Dedifferentiated amniotic fluid mesenchymal stem cell (primary cell): Measurements from ENCODE around the gene POU6F2.
"Not testable (repeated sequence)": the region's sequence is repeated elsewhere in the genome, so short reads cannot be mapped to it uniquely, and the experiment has no call there.

Experiments used
- DNase-seq: peaks from one replicate; pipeline ENCODE4 v3.0.0-alpha.2; 2016; ENCODE audit errors: extremely low spot score

The POU6F2 gene

DNA sequence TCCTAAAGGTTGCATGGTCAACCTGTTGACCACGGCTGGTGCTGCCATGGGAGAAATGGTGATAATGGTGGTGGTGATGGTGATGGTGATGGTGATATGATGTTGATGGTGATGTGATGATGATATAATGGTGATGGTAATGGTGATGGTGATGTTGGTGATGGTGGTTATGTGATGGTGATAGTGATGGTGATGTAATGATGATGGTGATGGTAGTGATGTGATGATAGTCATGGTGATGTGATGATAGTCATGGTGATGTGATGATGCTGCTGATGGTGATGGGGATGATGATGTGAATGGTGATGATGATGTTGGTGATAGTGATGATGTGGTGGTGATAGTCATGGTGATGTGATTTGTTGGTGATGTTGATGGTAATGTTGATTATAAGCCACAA lies 23.9 kb downstream of the POU6F2 start:
- DNase-seq, result no peak

DNA sequence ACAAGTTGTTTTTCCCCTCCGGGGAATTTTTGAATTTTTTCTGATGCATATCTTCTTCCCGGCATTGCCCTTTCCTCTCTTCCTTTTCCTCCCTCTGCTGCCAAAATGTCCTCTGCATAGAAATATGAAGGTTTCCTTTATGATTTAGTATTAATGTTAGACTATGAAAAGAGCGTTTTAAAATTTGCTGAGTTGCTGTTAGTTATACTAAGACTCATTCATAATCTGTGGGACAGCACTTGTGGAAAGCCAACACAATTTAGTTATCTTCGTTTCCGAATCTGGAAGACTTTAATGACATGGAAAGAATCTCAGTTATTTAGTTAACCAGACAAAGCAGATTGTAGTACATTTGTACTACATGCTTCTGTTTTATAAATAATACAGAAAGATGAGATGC lies 25.0 kb downstream of the POU6F2 start:
- DNase-seq, result no peak

DNA sequence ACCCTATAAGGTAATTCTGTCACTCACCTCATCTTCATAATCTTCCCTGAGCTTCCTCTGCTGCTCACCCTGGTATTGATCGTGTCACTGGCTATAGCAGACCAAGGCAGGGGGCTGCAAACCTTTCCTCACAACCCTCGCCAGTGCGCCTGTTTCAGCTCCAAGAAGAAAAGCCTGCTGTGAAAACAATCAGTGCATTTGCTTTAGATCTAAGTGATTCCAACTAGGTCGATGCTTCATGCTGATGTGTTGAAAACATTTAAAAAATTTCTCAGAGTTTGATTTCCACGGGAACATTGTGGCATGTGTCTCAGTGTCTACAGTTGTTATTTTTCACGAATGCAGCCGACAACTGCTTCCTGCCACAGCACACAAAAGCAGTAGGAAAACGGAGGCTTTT lies 27.3 kb downstream of the POU6F2 start:
- no peak for DNase-seq

DNA sequence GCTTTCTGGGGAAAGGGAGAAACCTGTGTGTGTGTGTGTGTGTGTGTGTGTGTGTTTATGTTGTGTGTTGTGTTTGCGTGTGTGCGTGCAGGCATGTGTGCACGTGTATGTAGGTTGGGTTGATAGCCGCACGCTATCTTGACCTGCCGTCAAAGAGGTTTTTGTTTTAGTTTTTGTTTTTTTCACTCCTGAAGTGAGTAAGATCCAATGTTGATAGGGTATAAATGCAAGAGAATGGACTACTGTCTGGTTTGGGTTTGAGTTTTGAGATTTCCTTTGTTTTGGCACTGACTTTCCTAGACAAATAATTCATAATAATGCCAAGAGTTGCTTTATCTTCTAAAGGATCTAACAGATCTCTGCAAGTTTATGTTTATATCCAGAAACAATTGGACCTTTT lies 27.8 kb downstream of the POU6F2 start:
- DNase-seq, result no peak

DNA sequence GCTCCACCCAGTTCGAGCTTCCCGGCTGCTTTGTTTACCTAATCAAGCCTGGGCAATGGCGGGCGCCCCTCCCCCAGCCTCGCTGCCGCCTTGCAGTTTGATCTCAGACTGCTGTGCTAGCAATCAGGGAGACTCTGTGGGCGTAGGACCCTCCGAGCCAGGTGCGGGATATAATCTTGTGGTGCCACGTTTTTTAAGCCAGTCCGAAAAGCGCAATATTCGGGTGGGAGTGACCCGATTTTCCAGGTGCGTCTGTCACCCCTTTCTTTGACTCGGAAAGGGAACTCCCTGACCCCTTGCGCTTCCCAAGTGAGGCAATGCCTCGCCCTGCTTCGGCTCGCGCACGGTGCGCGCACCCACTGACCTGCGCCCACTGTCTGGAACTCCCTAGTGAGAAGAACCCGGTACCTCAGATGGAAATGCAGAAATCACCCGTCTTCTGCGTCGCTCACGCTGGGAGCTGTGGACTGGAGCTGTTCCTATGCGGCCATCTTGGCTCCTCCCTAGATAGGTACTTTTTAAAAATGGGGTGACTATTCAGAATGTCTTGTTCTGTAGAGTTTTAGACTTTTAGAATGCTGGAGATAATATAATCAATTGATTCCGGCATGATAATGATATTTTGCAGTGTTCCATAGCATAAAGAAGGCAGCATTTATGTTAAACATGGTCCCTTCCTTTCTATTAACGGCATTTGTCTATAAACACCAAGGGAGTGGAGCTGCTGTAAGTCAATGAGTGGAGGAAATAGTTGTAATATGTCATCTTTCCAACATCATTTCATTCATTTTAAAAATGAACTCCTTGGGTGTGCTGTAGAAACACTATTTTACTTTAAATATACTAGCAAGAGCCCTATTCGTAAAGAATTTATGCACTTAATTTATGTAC lies 35.6 kb downstream of the POU6F2 start:
- DNase-seq, result not testable (repeated sequence)

DNA sequence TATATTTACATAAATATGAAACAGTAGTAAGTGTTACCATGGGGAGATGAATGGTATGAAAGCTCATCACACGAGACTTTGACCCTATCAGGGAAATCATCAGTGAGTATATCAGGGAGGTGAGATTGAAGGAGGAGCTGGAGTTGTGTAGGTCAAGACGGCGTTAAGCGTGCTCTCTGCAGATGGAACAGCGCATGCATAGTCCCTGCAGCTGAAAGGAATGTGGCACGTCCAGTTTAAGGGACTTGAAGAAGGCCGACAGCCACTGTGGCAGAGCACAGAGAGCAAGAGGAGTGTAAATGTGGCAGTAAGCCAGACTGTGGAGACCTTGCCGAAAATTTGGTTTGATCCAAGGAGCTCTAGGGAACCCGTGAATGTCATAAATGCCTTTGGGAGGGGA lies 38.9 kb downstream of the POU6F2 start:
- no peak for DNase-seq

DNA sequence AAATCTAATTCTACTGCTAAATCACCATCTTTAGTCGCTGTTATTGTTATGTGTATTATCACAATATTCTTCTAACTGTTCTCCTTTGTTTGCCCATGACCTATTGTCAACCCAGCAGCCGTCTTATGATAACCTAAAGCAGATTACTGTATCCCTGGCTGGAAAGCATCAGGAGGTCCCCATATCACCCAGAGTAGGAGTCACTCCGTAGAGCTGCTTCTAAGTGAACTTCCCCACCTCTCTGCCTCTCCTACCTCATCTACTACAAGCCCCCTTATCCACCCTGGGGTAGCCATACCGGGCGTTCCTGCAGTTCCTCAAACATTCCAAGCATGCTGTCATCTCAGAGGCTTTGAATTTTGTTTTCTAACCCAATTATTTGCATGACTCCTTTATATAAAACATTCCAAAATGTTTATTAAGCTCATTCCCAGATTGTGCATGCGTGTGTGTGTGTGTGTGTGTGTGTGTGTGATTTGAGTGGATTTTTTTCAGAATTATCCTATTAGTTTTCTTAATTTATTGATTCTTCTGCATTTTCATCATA lies 39.7 kb downstream of the POU6F2 start:
- DNase-seq, result no peak

DNA sequence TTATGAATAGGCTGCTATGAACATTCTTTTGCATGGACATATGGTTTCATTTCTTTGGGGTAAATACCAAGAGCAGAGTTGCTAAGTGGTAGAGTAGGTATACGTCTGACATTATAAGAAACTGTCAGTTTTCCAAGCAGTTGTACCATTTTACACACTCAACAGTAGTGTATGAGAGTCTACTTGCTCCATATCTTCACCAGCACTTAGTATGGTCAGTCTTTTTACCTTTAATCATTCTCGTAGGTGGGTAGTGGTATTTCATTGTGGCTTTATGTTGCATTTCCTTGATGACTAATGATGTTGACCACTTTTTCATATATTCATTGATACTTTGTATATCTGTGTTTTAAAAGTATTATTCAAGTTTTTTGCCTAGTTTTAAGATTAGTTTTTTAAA lies 45.1 kb downstream of the POU6F2 start:
- DNase-seq, result no peak

DNA sequence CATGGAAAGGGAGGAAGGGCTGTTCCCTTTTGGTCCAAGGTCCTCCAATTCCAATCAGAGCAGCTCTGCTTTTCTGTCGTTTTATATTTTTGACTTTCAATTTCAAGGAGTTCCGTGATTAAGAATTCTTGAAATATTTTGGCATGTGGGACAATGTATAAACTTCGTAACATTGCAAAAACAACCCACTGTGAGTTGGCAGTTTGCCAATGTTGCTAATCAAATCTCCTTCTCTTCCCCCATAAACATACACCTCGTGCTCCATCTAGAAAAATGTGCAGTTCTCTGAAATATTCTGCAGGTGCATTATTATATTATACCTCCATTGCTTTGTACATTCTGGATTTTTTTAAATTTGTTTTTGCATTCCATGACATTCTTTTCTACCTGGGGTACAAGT lies 49.8 kb downstream of the POU6F2 start:
- DNase-seq, result no peak

DNA sequence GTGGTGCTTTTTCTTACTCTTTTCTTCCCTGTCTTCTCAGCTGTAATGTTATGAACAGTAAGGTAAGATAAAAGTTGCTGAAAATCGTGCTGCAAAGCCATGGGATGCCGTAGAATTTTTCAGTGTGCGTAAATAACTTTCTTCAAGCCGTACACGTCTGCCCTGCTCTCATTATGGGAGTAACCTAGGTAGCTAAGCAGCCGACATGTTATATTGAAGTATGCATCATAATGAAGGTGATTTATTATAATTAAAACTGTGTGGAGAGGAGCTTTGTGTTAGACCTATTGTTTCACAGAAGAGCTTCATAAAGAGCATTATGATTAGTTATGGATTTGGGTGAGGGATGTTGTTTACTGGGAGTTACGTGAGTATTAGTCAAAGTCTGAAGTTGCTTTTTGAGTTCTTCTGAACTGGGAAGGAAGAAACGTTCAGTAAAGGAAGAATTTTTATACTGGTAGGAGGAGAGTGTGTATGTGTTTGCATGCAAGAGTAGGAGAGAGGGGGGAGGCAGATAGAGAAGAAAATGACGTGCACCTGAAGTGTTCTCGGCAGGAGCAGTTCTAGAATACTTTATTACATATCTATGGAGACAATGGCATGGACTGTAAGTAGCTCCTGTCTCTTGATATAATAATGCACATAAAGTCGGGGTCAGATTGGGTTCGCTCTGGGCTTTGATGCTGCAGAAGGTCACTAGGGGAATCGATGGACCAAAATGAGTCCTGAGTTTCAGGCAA lies 56.3 kb downstream of the POU6F2 start:
- no peak for DNase-seq

DNA sequence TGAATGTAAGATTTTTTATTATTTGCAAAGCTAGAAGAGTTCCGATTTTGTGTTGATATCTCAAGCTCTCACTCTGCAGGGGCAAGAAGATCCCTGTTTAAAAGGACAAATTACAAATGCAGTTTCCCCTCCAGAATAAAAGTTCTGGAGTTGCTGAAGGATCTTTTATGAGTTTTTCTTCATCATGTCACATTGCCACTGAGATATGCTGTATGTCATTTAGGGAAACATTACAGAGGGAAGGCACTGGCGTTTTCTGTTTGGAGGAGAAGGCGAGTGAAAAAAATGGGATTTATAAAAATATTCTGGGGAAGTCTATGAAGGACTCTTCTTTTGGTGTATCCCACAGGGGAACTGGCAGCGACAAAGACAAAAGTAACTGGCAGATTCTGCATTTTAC lies 57.4 kb downstream of the POU6F2 start:
- DNase-seq, result no peak

DNA sequence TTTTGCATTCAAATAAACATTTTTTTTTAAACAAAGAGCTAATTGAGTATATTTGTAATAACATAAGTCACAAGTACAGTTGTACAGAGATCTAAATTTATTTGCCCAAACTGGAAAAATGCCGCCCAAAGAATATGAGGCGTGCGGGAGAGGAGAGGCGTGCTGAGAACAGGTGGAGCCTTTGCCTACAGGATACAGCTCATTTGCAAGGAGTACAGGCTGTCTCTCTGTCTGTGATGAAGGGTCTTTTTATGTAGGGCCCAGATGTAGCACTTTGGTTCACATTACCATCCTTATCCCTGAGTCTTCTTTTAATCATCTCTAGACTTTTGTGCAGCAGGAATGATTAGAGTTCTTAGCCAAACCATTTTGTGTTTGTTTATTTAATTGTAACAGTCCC lies 58.2 kb downstream of the POU6F2 start:
- DNase-seq, result no peak

DNA sequence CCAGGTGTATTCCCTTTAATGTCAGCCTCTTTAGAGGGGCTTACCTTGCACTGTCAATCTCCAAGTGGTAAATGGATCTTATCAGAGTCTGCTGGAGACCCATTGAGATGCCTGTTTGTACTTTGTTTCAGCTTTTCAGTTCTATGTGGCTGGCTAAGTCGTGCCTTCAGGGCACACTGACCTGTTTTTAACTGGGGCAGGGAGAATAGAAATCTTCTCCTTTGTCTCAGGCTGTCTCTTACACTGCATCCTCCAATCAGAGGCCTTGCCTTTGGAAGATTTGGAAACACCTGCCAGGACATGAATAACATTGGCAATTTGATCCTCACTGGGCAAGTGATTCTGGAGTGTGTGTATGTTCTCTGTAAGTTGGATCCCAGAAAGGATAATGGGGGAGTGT lies 65.0 kb downstream of the POU6F2 start:
- DNase-seq, result no peak

DNA sequence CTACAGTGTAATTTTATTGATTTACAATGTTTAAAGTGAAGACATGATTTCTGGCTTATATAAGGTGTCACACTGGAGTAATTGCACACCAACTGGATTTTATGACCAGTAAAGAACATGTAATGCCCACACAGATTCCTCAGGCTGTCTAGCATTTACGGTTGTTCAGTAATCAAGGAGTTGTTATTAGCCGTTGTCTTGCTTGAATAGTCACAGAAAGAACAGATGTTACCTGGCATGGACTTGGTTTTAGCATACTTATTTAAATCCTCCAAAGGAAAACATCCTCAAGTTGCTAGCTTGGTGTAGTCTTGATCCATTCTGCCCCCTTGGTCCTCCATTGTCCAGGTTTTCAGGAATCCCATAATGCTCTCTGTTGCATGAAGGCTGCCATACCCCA lies 65.8 kb downstream of the POU6F2 start:
- DNase-seq, result no peak

DNA sequence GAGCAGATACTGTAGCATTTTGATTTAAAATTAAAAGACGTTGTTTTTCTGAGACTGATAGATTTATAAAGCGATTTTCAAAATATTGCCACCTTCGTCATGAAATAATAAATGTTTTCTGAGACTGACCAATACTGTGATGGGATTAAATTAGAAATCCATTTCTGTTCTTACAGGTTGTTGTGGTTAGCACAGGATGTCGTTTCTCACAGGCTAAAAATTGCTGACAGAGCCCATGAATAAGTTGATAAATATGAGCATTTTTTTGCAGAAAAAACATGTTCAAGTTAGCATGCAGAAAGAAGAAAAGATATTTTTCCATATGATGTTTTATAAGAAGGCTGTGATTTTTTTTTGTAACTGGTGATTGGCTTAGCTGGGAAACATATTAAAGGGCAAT lies 66.8 kb downstream of the POU6F2 start:
- DNase-seq, result no peak

DNA sequence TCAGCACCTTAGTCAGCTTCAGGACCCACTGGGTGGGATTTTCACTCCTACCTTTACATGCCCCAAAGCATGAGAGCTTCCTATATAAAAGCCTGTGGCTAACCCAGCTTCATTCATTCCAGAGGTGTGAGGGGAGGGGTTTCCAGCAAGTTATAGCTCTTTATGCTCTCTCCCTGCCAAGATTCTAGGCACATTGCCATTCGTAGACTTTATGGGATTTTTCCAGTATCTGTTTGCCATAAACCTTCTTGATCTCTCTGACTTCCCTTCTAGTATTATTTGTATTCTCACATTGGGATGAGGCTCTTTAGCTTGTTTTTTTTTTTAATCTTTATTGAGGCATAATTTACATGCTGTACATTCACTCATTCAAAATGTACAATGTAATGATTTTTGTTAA lies 67.5 kb downstream of the POU6F2 start:
- no peak for DNase-seq

DNA sequence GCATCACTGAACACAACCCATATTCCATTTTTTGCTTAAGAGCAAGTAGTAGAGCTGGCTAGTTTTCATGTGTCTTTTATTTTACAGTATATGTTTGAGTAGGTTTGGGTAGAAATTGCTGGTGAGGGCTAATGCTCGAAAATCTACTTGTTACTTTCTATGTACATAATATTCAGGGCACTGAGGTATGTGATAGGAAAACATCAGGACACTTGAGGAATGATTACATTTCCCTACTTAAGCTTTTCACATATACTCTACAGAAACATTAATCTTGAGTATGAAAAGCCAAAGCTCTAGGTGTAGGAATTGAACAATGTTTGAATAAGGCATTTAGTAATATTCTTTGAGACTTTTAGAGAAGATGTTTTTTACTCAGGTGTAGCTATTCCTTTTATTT lies 73.6 kb downstream of the POU6F2 start:
- DNase-seq, result no peak

DNA sequence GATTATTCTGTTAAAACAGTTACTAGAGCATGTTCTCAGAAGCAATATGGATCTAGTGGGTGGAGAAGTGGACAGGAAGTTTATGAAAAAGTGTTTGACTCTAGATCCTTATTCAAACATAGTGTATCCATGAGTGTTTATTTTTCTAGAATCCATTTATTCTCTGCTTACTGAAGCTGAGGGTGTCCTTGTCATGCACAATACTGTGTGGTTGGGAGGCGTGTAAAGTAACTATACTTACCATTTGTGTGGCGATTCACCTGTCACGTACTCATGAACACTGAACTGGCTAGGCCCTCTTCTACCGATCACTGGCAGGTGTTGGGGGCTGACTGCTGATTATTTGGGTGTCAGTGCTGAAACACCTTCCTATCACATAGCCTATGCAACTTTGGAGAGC lies 74.0 kb downstream of the POU6F2 start:
- DNase-seq, result no peak

DNA sequence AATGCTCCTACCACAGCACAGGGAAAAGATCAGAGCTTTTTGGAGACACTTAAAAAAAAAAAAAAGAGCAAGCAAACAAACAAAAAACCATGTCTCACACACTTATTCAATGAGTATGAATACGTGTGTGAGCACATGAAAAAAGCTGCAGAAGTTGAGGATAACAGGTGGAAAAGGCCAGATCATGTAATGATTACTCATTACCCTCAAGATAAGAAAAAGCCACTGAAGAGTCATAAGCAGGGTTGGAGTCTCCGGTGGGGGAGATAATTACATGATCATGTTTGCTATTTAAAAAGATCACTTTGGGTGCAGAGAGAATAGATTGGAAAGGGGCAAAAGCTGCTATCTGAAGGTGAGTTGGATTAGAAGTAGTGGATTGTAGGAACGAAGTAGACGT lies 77.0 kb downstream of the POU6F2 start:
- DNase-seq, result no peak

DNA sequence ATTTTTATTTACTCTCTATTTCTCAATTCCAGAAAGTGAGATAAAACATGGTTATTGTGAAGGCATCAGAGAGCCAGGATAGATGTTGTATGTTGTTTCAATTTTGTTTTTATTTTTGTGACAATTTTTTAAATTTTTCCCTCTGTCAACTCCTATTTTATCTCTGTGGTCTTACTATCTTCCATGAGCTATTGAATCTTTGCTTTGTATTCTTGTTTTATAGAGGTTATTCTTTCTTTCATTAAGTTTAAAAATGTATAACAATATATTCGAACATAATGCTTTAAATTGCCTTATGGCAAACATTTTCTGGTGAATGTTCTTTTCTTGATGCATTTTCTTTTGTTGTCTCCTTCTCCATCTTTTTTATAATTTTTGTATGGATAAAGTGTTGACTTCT lies 78.4 kb downstream of the POU6F2 start:
- no peak for DNase-seq

DNA sequence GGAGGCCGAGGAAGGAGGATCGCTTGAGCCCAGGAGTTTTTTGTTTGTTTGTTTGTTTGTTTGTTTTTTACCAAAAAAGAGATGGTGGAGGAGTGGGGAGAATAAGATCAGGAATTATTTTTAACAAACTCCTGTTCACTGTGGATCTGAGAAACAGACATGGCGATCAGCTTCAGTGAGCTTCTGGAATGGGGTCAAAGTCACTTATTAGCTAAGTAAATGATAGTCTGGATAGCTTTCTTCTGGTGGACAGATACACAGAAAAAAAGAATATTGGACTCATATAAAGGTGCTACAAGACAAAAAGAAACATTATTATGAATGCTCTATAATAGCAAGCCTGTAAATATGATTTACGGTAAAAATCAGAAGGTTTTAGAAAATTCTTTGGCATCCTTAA lies 85.1 kb downstream of the POU6F2 start:
- DNase-seq, result no peak

DNA sequence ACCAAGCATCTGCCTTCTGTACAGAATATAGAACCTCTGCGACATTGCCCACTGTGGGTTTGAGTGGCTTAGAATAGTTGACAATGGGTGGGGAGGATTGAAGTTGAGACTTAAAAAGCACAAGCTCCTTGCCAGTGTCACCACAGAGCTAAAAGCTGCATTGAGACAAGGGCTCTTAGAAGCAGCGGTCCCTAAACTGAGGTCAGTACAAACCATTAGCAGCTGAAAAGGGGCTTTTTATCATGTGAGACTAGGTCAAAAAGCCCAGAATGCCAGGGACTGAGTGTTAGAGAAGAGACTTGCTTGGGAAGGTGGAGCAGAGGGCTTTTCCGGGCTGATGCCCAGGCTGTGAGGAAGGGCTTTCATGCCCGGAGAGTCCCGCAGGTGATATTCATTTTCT lies 91.3 kb downstream of the POU6F2 start:
- DNase-seq, result no peak
